CD4-positive, alpha-beta memory T cell (primary cell): ENCODE data around the gene SLC9A4. TPM values are rescaled to one million over a fixed set of nuclear protein-coding genes. Genes with fewer than 3 reads are reported as not detected.

ENCODE experiments used
- CTCF ChIA-PET: fragments of 350-600 bp; sonication (Branson Sonifier 250); formaldehyde crosslinking; loops from one replicate; lab custom pipeline; 2021; ENCODE audit warnings: inconsistent platforms; ENCODE audit not compliant: partially characterized antibody; lab: Charles Lee
- POLR2A ChIA-PET: fragments of 350-600 bp; sonication (Branson Sonifier 250); formaldehyde crosslinking; loops from one replicate; lab custom pipeline; 2021; ENCODE audit not compliant: partially characterized antibody; lab: Charles Lee
- DNase-seq, 5 donors: peaks; one replicate each; pipeline versions ENCODE4 v3.0.0 to v3.0.0-alpha.2; 2020 to 2022; ENCODE audit warnings: mixed read lengths in 1 of 5
- H3K27ac ChIP-seq: one replicate; pipeline ENCODE4 v1.7.0; 2013; ENCODE audit warnings: low read depth, low read length
- H3K27me3 ChIP-seq: 2 replicates; pipeline ENCODE4 v1.7.0; 2013; ENCODE audit warnings: mild to moderate bottlenecking, low read length, moderate library complexity; ENCODE audit not compliant: insufficient read depth
- H3K36me3 ChIP-seq: 2 replicates; pipeline ENCODE4 v1.7.0; 2013; ENCODE audit warnings: mild to moderate bottlenecking, low read length, moderate library complexity; ENCODE audit not compliant: insufficient read depth
- H3K4me1 ChIP-seq: 2 replicates; pipeline ENCODE4 v1.7.0; 2013; ENCODE audit warnings: mild to moderate bottlenecking, low read length, moderate library complexity; ENCODE audit not compliant: insufficient read depth
- H3K4me3 ChIP-seq, 2 donors: one replicate each; pipeline ENCODE4 v1.7.0; 2013; ENCODE audit warnings: low read length in 2 of 2, mild to moderate bottlenecking in 1 of 2
- H3K9me3 ChIP-seq, 2 donors: one replicate each; pipeline ENCODE4 v1.7.0; 2013; ENCODE audit warnings: low read length in 2 of 2, control low read depth in 1 of 2; ENCODE audit not compliant: control insufficient read depth in 1 of 2
- H3K27ac Mint-ChIP-seq, 7 donors: one replicate each; pipeline ENCODE4 v1.8.0; 2020 to 2021; ENCODE audit warnings: mixed read lengths in 7 of 7, mild to moderate bottlenecking in 6 of 7, inconsistent platforms in 3 of 7, moderate library complexity in 3 of 7
- H3K27me3 Mint-ChIP-seq, 2 donors: one replicate each; pipeline ENCODE4 v1.8.0; 2020 to 2021; ENCODE audit warnings: mixed read lengths in 2 of 2
- H3K36me3 Mint-ChIP-seq, 2 donors: one replicate each; pipeline ENCODE4 v1.8.0; 2020 to 2021; ENCODE audit warnings: mixed read lengths in 2 of 2, inconsistent platforms in 1 of 2, mild to moderate bottlenecking in 1 of 2
- H3K4me1 Mint-ChIP-seq, 4 donors: one replicate each; pipeline ENCODE4 v1.8.0; 2020 to 2021; ENCODE audit warnings: mixed read lengths in 4 of 4, mild to moderate bottlenecking in 1 of 4
- H3K4me3 Mint-ChIP-seq, 8 donors: one replicate each; pipeline ENCODE4 v1.8.0; 2020 to 2021; ENCODE audit warnings: mixed read lengths in 8 of 8, mild to moderate bottlenecking in 7 of 8, moderate library complexity in 6 of 8, inconsistent platforms in 3 of 8
- H3K9me3 Mint-ChIP-seq, 8 donors: one replicate each; pipeline ENCODE4 v1.8.0; 2020 to 2021; ENCODE audit warnings: mixed read lengths in 8 of 8, mild to moderate bottlenecking in 5 of 8, inconsistent platforms in 3 of 8, moderate library complexity in 1 of 8
- intact Hi-C: fragments of 100-400 bp; cut with micrococcal nuclease; formaldehyde crosslinking; loops from one replicate; pipeline ENCODE4 v1.15.1; 2023
- polyA plus RNA-seq, 2 donors: library from polyadenylated mRNA; unstranded; fragments of 300-500 nt; fragmentation: Illumina TruSeq; gene quantifications; one replicate each; pipeline ENCODE4 v1.2.3, GENCODE V29; 2021
- total RNA-seq, 2 experiments: library from RNA; stranded (reverse); gene quantifications; one replicate each; pipeline ENCODE4 v1.2.3, GENCODE V29; 2021

Gene SLC9A4
- total and polyA plus RNA-seq, 4 experiments from 2014 or later: 0.08 TPM; not detected in 3

DNA sequence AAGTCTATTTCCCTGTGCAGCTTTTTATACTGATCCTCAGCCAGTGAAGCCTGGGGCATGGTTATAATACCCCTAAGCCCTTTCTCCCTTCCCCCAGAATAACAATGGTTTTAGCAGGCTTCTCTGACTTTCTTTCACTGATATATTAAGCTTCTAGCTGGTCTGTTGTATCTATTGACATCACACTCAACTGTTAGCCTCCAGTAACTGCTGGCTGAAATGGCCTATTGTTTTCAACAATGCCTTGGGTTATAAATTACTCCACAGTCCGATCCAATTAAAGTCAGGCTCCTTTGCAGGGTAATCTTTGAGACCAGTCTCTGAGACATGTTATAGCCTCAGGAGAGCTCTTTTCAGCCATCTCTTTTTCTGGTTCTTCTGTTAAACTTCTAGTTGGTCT lies 2.9 kb upstream of the SLC9A4 start:
- H3K4me3 ChIP-seq: no peak overlapping the region
- intact Hi-C loops: no loop called here
- H3K27ac Mint-ChIP-seq: no peak overlapping the region
- no peaks in the 10 kb centered on the region for H3K36me3 ChIP-seq
- peaks cover 4% of the 10 kb centered on the region for H3K27me3 ChIP-seq
- peaks cover 0 to 25% (median 15%) of the 10 kb centered on the region in 8 donors for H3K9me3 Mint-ChIP-seq
- no peak overlapping the region for H3K27ac ChIP-seq
- no peaks in the 10 kb centered on the region for H3K9me3 ChIP-seq
- CTCF ChIA-PET: no interaction called here
- H3K36me3 Mint-ChIP-seq: peaks cover 0 to 3% of the 10 kb centered on the region in 2 donors
- POLR2A ChIA-PET: no interaction called here
- H3K4me1 ChIP-seq: no peaks in the 10 kb centered on the region
- peaks cover 13 to 18% of the 10 kb centered on the region in 2 donors for H3K27me3 Mint-ChIP-seq
- H3K4me1 Mint-ChIP-seq: no peaks in the 10 kb centered on the region
- no peak overlapping the region for H3K4me3 Mint-ChIP-seq
- DNase-seq: no peak

DNA sequence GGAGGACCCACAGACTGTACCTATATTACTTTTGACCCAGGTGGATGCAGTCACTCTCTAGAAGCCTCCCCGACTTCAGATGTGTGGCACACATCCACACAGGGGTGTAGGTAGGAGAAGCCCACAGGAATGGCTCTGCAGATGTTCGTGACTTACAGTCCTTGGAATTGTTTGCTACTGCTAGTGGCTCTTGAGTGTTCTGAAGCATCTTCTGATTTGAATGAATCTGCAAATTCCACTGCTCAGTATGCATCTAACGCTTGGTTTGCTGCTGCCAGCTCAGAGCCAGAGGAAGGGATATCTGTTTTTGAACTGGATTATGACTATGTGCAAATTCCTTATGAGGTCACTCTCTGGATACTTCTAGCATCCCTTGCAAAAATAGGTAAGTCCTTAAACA lies 605 bp downstream of the SLC9A4 start:
- CTCF ChIA-PET: interaction anchor here (1.0 to 3.6 kb wide), 11 partner anchors 10 to 592 kb away, joined by 3 to 20 read pairs (median 3); no protein-coding TSS in a partner anchor
- no peaks in the 10 kb centered on the region for H3K4me1 ChIP-seq
- intact Hi-C loops: loop anchor here (1.0 kb wide), 1 partner anchor 143 kb away; no protein-coding TSS in a partner anchor
- H3K36me3 Mint-ChIP-seq: peaks cover 0 to 3% of the 10 kb centered on the region in 2 donors
- peaks cover 4% of the 10 kb centered on the region for H3K27me3 ChIP-seq
- no peak overlapping the region for H3K27ac Mint-ChIP-seq
- no peak overlapping the region for H3K4me3 ChIP-seq
- peaks cover 16 to 19% of the 10 kb centered on the region in 2 donors for H3K27me3 Mint-ChIP-seq
- no peaks in the 10 kb centered on the region for H3K9me3 ChIP-seq
- H3K4me3 Mint-ChIP-seq: no peak overlapping the region
- H3K9me3 Mint-ChIP-seq: peaks cover 0 to 16% (median 14%) of the 10 kb centered on the region in 8 donors
- DNase-seq: no peak
- POLR2A ChIA-PET: no interaction called here
- no peaks in the 10 kb centered on the region for H3K36me3 ChIP-seq
- H3K27ac ChIP-seq: no peak overlapping the region
- no peaks in the 10 kb centered on the region for H3K4me1 Mint-ChIP-seq

DNA sequence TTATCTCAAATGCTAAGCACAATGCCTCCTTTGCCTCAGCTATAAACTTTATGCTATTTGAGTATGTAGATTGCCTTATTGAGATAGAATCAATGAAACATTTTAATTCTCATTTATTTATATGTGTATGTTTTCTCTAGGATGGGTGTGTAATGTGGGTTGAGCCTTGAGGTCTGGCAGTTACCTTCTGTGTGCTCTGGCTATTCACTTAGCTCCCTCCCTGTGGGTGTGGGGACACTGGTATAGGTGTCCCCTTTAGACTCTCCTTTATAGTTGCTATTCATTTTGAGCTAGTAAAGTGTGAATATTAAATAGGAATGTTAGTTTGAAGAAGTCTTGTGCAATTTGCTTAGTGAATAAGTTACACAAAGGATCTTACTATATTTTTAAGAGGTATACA lies 1.8 kb downstream of the SLC9A4 start:
- Histone ChIP-seq H3K9me3 (no peaks in the 10 kb centered on the region), H3K4me3 (no peak overlapping the region), H3K27me3 (peaks cover 4% of the 10 kb centered on the region), H3K4me1 (no peaks in the 10 kb centered on the region), H3K36me3 (no peaks in the 10 kb centered on the region), H3K27ac (no peak overlapping the region)
- no peaks in the 10 kb centered on the region for H3K4me1 Mint-ChIP-seq
- no peak for DNase-seq
- ChIA-PET POLR2A (no interaction called here), CTCF (interaction anchor here (0.9 to 2.4 kb wide), 3 partner anchors 9 to 534 kb away, joined by 3 to 15 read pairs (median 4); no protein-coding TSS in a partner anchor)
- H3K27me3 Mint-ChIP-seq: peaks cover 19% of the 10 kb centered on the region in 2 donors
- peaks cover 0 to 10% (median 8%) of the 10 kb centered on the region in 8 donors for H3K9me3 Mint-ChIP-seq
- H3K4me3 Mint-ChIP-seq: no peak overlapping the region
- no peak overlapping the region for H3K27ac Mint-ChIP-seq
- H3K36me3 Mint-ChIP-seq: peaks cover 0 to 3% of the 10 kb centered on the region in 2 donors
- intact Hi-C loops: no loop called here

DNA sequence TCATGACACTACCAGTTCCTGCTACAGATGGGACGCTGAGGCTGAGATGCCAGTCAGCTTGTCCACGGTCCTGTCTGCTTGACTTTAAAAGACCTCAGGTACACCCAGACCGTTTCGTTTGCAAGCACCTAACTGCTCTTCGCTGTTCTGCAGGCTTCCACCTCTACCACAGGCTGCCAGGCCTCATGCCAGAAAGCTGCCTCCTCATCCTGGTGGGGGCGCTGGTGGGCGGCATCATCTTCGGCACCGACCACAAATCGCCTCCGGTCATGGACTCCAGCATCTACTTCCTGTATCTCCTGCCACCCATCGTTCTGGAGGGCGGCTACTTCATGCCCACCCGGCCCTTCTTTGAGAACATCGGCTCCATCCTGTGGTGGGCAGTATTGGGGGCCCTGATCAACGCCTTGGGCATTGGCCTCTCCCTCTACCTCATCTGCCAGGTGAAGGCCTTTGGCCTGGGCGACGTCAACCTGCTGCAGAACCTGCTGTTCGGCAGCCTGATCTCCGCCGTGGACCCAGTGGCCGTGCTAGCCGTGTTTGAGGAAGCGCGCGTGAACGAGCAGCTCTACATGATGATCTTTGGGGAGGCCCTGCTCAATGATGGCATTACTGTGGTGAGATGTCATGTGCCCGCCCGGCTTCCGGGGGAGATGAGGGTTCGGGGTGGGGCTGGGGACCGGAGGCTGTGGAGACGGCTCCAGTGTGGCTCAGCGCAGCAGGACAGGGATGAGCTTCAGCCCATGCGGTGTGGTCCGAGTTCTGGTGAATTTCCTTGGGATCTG lies 5.9 kb downstream of the SLC9A4 start:
- intact Hi-C loops: no loop called here
- H3K27ac Mint-ChIP-seq: peak overlapping the region in 2 of 7 donors; percentile 17 to 20

DNA sequence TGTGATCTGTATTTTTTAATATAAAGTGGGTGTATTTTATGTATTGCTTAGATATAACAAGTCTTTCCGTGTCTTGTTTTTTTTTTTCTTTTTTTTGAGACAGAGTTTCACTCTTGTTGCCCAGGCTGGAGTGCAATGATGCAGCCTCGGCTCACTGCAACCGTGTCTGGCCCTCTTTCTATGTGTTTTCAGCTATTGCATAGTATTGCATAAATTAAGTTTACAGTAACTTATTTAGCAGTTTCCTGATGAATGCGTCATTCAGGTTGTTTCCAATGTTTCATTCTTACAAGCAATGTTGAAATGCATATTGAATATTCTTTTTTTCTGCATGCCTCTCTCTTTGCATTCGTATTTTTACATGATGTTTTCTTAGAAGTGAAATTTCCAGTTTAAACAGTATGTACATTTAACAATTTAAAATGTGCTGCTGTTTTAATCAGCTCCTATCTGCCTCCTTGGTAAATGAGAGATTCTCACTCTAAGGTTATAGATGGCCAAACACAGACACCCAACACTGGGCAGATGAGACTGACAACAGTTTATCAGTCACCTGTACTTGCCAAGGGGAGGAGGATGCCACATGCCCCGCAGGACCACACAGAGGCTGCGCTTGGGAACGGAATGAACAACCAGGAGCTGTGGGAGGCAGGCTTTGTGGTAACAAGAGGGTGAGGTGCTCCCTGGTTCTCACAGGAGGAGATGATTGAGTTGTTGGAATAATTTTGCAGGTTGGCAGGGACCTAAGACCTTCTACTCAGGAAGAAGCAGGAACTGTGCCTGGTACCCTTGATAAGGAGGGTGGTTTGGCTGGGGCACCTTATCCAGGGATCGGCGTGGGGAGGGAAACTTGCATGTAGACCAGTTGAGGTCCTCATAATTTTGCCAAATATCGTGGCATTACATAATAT lies 7.5 kb downstream of the SLC9A4 start:
- Mint-ChIP-seq H3K36me3 (no peaks in the 10 kb centered on the region), H3K9me3 (no peaks in the 10 kb centered on the region), H3K27me3 (peaks cover 13 to 15% of the 10 kb centered on the region in 2 donors), H3K4me3 (no peak overlapping the region), H3K27ac (no peak overlapping the region), H3K4me1 (no peaks in the 10 kb centered on the region)
- POLR2A ChIA-PET: no interaction called here
- Histone ChIP-seq H3K4me1 (no peaks in the 10 kb centered on the region), H3K27me3 (no peaks in the 10 kb centered on the region), H3K4me3 (no peak overlapping the region), H3K36me3 (no peaks in the 10 kb centered on the region), H3K27ac (no peak overlapping the region), H3K9me3 (no peaks in the 10 kb centered on the region)
- CTCF ChIA-PET: no interaction called here
- intact Hi-C loops: no loop called here
- no peak for DNase-seq

More for the DNA sequence above, 5.9 kb downstream of the SLC9A4 start:
- Histone ChIP-seq H3K27ac (no peak overlapping the region), H3K36me3 (no peaks in the 10 kb centered on the region), H3K27me3 (no peaks in the 10 kb centered on the region), H3K4me3 (no peak overlapping the region), H3K4me1 (no peaks in the 10 kb centered on the region), H3K9me3 (no peaks in the 10 kb centered on the region)
- DNase-seq: no peak
- no peak overlapping the region for H3K4me3 Mint-ChIP-seq
- POLR2A ChIA-PET: no interaction called here
- no peaks in the 10 kb centered on the region for H3K36me3 Mint-ChIP-seq
- no peaks in the 10 kb centered on the region for H3K4me1 Mint-ChIP-seq
- CTCF ChIA-PET: interaction anchor here (3.7 kb wide), 1 partner anchor 11 kb away, joined by 11 read pairs; no protein-coding TSS in a partner anchor
- H3K27me3 Mint-ChIP-seq: peaks cover 8 to 13% of the 10 kb centered on the region in 2 donors
- no peaks in the 10 kb centered on the region for H3K9me3 Mint-ChIP-seq

DNA sequence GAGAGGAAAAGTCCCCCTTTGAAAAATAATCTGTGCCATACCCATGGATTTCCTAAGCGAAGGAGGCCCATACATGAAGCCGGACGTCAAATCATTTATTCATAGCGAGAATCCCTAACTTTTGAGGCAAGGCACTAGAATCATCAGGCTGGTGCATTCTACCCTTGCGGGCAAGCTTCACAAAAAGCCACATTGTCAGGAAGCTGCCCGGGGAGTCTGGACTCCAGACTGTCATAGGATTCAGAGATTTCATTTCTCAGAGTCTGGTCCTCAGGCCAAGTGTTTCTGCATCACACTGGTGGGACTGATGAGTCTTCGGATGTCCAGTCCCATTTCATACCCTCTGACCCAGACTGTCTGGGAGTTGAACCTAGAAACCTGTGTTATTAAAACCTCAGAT lies 8.9 kb downstream of the SLC9A4 start:
- no peak overlapping the region for H3K4me3 Mint-ChIP-seq
- CTCF ChIA-PET: no interaction called here
- Histone ChIP-seq H3K4me3 (no peak overlapping the region), H3K27ac (no peak overlapping the region), H3K9me3 (no peaks in the 10 kb centered on the region), H3K27me3 (no peaks in the 10 kb centered on the region), H3K4me1 (no peaks in the 10 kb centered on the region), H3K36me3 (no peaks in the 10 kb centered on the region)
- POLR2A ChIA-PET: no interaction called here
- H3K9me3 Mint-ChIP-seq: no peaks in the 10 kb centered on the region
- DNase-seq: no peak
- H3K27ac Mint-ChIP-seq: no peak overlapping the region
- intact Hi-C loops: no loop called here
- H3K36me3 Mint-ChIP-seq: no peaks in the 10 kb centered on the region
- H3K27me3 Mint-ChIP-seq: peaks cover 15 to 20% of the 10 kb centered on the region in 2 donors
- no peaks in the 10 kb centered on the region for H3K4me1 Mint-ChIP-seq

DNA sequence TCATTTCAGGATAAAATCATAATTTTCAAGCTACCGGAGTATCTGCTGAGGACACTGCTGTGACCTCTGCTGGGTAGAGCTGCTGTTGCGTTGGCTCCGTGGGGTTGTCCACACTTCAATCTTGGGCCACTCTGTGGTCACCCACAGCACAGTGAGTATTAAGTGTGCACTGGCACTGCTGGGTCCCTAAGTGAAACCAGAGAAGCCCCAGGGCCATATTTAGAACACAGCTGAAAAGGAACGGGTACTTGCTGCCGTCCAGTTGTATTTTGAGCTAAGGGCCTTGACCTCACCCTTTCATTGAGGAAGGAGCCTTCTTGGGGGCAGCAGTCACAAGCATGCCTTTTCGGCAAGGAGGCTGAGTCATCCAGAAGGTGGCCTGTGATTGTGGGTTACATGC lies 10.1 kb downstream of the SLC9A4 start:
- H3K27me3 Mint-ChIP-seq: peaks cover 14 to 20% of the 10 kb centered on the region in 2 donors
- POLR2A ChIA-PET: no interaction called here
- Histone ChIP-seq H3K4me3 (no peak overlapping the region), H3K9me3 (no peaks in the 10 kb centered on the region), H3K36me3 (no peaks in the 10 kb centered on the region), H3K27me3 (peaks cover 6% of the 10 kb centered on the region), H3K27ac (no peak overlapping the region), H3K4me1 (no peaks in the 10 kb centered on the region)
- intact Hi-C loops: no loop called here
- no peaks in the 10 kb centered on the region for H3K9me3 Mint-ChIP-seq
- no peak for DNase-seq
- no peak overlapping the region for H3K27ac Mint-ChIP-seq
- H3K4me1 Mint-ChIP-seq: no peaks in the 10 kb centered on the region
- CTCF ChIA-PET: interaction anchor here (2.9 kb wide), 1 partner anchor 10 kb away, joined by 15 read pairs; the partner anchor contains the start of gene SLC9A4
- H3K4me3 Mint-ChIP-seq: no peak overlapping the region
- H3K36me3 Mint-ChIP-seq: no peaks in the 10 kb centered on the region
